Astrocyte (in vitro differentiated cells and primary cell): ENCODE measurements around the gene B4GALNT3. TPM values are rescaled to one million over a fixed set of nuclear protein-coding genes. Genes with fewer than 3 reads are reported as not detected.
A peak's percentile ranks its signal among the peaks of the same experiment; 100 is the strongest.

ENCODE experiments used
- DNase-seq: peaks from one replicate; pipeline ENCODE4 v3.0.0-alpha.2; 2010; ENCODE audit warnings: low read depth
- FAIRE-seq: peaks from 2 replicates; lab custom pipeline; 2011; peaks lifted over from hg19 to GRCh38; lab: Jason Lieb, UNC
- H2AFZ ChIP-seq: 2 replicates; pipeline ENCODE4 v1.6.0; 2012; ENCODE audit warnings: low read depth, low read length, inconsistent platforms
- H3K27ac ChIP-seq: 2 replicates; pipeline ENCODE4 v1.5.1; 2011; ENCODE audit warnings: low read depth, low read length, inconsistent platforms
- H3K27me3 ChIP-seq: 2 replicates; pipeline ENCODE4 v1.6.0; 2011; ENCODE audit warnings: low read length, inconsistent platforms; ENCODE audit not compliant: insufficient read depth
- H3K36me3 ChIP-seq: 2 replicates; pipeline ENCODE4 v1.5.1; 2011; ENCODE audit warnings: low read length, inconsistent platforms; ENCODE audit not compliant: insufficient read depth
- H3K4me1 ChIP-seq: 2 replicates; pipeline ENCODE4 v1.5.1; 2011; ENCODE audit warnings: low read length, inconsistent platforms; ENCODE audit not compliant: insufficient read depth
- H3K4me2 ChIP-seq: 2 replicates; pipeline ENCODE4 v1.6.0; 2012; ENCODE audit warnings: low read length, inconsistent platforms
- H3K4me3 ChIP-seq: 2 replicates; pipeline ENCODE4 v1.5.1; 2011; ENCODE audit warnings: low read depth, mild to moderate bottlenecking, low read length, inconsistent platforms; ENCODE audit not compliant: insufficient read depth
- H3K79me2 ChIP-seq: 2 replicates; pipeline ENCODE4 v1.6.0; 2012; ENCODE audit warnings: mild to moderate bottlenecking, low read length, inconsistent platforms; ENCODE audit not compliant: insufficient read depth
- H3K9ac ChIP-seq: 2 replicates; pipeline ENCODE4 v1.6.0; 2012; ENCODE audit warnings: mild to moderate bottlenecking, low read length, inconsistent platforms
- H3K9me3 ChIP-seq: 2 replicates; pipeline ENCODE4 v1.5.1; 2012; ENCODE audit warnings: low read depth, mild to moderate bottlenecking, low read length, inconsistent platforms; ENCODE audit not compliant: insufficient read depth
- H4K20me1 ChIP-seq: 2 replicates; pipeline ENCODE4 v1.6.0; 2012; ENCODE audit warnings: low read length, inconsistent platforms; ENCODE audit not compliant: insufficient read depth
- H3K27ac Mint-ChIP-seq: one replicate; pipeline ENCODE4 v1.8.0; 2021; ENCODE audit warnings: mild to moderate bottlenecking, mixed read lengths; ENCODE audit not compliant: unreplicated experiment
- H3K27me3 Mint-ChIP-seq: one replicate; pipeline ENCODE4 v1.8.0; 2021; ENCODE audit warnings: low read depth, mixed read lengths; ENCODE audit not compliant: unreplicated experiment
- H3K36me3 Mint-ChIP-seq: one replicate; pipeline ENCODE4 v1.8.0; 2021; ENCODE audit warnings: low read depth, mixed read lengths; ENCODE audit not compliant: unreplicated experiment
- H3K4me1 Mint-ChIP-seq: one replicate; pipeline ENCODE4 v1.8.0; 2021; ENCODE audit warnings: low read depth, mixed read lengths; ENCODE audit not compliant: unreplicated experiment
- H3K4me3 Mint-ChIP-seq: one replicate; pipeline ENCODE4 v1.8.0; 2021; ENCODE audit warnings: mild to moderate bottlenecking, moderate library complexity, mixed read lengths; ENCODE audit not compliant: unreplicated experiment
- H3K9me3 Mint-ChIP-seq: one replicate; pipeline ENCODE4 v1.8.0; 2021; ENCODE audit warnings: mild to moderate bottlenecking, mixed read lengths; ENCODE audit not compliant: unreplicated experiment
- EZH2 ChIP-seq: IDR thresholded peaks from 2 replicates; pipeline ENCODE4 v1.6.1; 2012; ENCODE audit warnings: mild to moderate bottlenecking, low read length, inconsistent platforms; ENCODE audit not compliant: insufficient read depth
- total RNA-seq: library from RNA; stranded (reverse); gene quantifications from 2 replicates; pipeline ENCODE4 v1.2.1, GENCODE V29; 2021
- TF ChIP-seq, protein P1 (sequence below): IDR thresholded peaks from 2 replicates; pipeline ENCODE4 v1.5.1; 2011; ENCODE audit warnings: low read depth, mild to moderate bottlenecking, inconsistent platforms, low read length, moderate library complexity; ENCODE audit not compliant: insufficient read depth

The B4GALNT3 gene
- total RNA-seq, 1 donor from 2014 or later: 3.6 TPM

DNA sequence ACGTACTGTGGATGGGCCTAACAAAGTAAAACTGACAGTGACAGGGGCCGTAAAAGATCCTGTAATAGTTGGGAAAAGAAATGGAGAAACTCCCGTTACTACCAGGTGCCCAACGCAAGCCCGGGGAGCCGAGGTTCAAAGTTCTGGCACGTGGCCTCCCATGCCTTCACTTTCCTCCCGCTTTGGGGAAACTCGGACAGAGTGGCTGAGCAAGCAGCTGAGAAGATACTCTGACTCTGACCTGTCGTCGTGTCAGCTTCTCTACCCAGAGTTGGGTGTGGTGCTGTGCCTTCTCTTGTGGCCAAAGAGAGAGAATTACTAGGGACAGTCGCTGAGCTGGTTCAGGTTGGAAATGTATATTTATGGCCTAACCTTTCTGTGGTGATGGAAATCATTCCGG lies 1.7 kb downstream of the B4GALNT3 start:
- peak overlapping the region; percentile 84 for H3K4me3 Mint-ChIP-seq

DNA sequence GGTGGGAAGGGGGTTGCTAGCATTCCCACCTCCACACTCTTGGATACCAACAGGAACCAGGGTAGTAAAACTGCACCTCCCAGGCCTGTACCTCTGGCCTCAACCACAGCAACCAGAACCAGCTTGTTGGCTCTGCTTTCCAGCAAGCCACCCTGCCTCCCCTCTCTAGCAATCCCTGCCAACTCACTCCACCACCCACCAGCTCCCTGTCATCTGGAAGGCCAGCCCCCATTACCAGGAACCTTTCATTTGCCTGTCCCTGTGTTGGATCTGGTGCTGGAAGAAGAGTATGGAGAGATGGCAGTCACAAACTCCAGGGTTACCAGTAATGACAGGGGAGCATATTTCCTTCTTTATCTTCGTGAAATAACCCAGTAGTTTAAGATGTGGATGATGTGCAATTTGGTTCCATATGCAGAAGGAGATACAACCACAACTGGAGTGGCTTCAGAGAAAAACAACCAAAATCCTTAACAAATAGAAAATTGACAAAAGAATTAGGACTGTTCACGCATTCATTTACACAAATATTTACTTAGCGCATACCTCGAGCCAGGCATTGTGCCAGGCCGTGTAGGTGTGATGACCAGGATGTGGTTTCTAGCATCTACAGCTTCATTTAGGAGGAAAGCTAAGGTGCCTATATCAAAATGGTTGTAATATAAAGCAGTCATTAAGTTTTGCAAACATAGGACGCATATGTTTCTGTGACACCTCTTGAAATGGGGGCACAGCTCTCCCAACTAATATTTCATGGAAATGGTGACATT lies 3.4 kb downstream of the B4GALNT3 start:
- H3K4me1 Mint-ChIP-seq: peaks cover 9% of the 10 kb centered on the region
- no peak for TF ChIP-seq EZH2
- TF ChIP-seq, protein P1, sequence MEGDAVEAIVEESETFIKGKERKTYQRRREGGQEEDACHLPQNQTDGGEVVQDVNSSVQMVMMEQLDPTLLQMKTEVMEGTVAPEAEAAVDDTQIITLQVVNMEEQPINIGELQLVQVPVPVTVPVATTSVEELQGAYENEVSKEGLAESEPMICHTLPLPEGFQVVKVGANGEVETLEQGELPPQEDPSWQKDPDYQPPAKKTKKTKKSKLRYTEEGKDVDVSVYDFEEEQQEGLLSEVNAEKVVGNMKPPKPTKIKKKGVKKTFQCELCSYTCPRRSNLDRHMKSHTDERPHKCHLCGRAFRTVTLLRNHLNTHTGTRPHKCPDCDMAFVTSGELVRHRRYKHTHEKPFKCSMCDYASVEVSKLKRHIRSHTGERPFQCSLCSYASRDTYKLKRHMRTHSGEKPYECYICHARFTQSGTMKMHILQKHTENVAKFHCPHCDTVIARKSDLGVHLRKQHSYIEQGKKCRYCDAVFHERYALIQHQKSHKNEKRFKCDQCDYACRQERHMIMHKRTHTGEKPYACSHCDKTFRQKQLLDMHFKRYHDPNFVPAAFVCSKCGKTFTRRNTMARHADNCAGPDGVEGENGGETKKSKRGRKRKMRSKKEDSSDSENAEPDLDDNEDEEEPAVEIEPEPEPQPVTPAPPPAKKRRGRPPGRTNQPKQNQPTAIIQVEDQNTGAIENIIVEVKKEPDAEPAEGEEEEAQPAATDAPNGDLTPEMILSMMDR: no peak

More for the DNA sequence above, 1.7 kb downstream of the B4GALNT3 start:
- Histone ChIP-seq H3K79me2 (no peaks in the 10 kb centered on the region), H3K36me3 (no peaks in the 10 kb centered on the region), H3K4me3 (no peak overlapping the region), H2AFZ (no peak overlapping the region), H3K27ac (no peak overlapping the region), H4K20me1 (peaks cover 4% of the 10 kb centered on the region), H3K9me3 (no peaks in the 10 kb centered on the region), H3K4me2 (no peak overlapping the region), H3K4me1 (peaks cover 5% of the 10 kb centered on the region), H3K9ac (no peak overlapping the region), H3K27me3 (peaks cover 75% of the 10 kb centered on the region)
- Mint-ChIP-seq H3K27ac (no peak overlapping the region), H3K27me3 (peaks cover 47% of the 10 kb centered on the region), H3K9me3 (no peaks in the 10 kb centered on the region), H3K4me1 (peaks cover 4% of the 10 kb centered on the region), H3K36me3 (no peaks in the 10 kb centered on the region)
- FAIRE-seq: no peak
- TF ChIP-seq, protein P1: no peak
- no peak for TF ChIP-seq EZH2
- DNase-seq: no peak

More for the DNA sequence above, 3.4 kb downstream of the B4GALNT3 start:
- no peak overlapping the region for H3K27ac Mint-ChIP-seq
- no peak for FAIRE-seq
- Histone ChIP-seq H3K4me2 (no peak overlapping the region), H3K27ac (no peak overlapping the region), H3K9me3 (no peaks in the 10 kb centered on the region), H3K27me3 (peaks cover 61% of the 10 kb centered on the region), H2AFZ (no peak overlapping the region), H4K20me1 (peaks cover 4% of the 10 kb centered on the region), H3K79me2 (no peaks in the 10 kb centered on the region), H3K4me1 (peaks cover 5% of the 10 kb centered on the region), H3K4me3 (no peak overlapping the region), H3K9ac (no peak overlapping the region), H3K36me3 (no peaks in the 10 kb centered on the region)
- no peaks in the 10 kb centered on the region for H3K9me3 Mint-ChIP-seq
- no peak overlapping the region for H3K4me3 Mint-ChIP-seq
- DNase-seq: peak; percentile 26
- H3K27me3 Mint-ChIP-seq: peaks cover 31% of the 10 kb centered on the region
- no peaks in the 10 kb centered on the region for H3K36me3 Mint-ChIP-seq
